Retinal pigment epithelial cell (primary cell): ENCODE measurements around the gene TMEM185A.
"Not testable (repeated sequence)": the region's sequence is repeated elsewhere in the genome, so short reads cannot be mapped to it uniquely, and the experiment has no call there.

Source experiments
- DNase-seq: peaks from one replicate; pipeline ENCODE4 v3.0.0-alpha.2; 2010; ENCODE audit warnings: low read depth
- H3K4me3 ChIP-seq: 2 replicates; pipeline ENCODE4 v1.5.1; 2011; ENCODE audit warnings: mild to moderate bottlenecking, low read length, control low read depth, moderate library complexity
- TF ChIP-seq, protein P1 (sequence below): conservative IDR thresholded peaks from 2 replicates; pipeline ENCODE4 v1.5.1; 2011; ENCODE audit warnings: low read depth, low read length, control low read depth, inconsistent platforms

The TMEM185A gene

DNA sequence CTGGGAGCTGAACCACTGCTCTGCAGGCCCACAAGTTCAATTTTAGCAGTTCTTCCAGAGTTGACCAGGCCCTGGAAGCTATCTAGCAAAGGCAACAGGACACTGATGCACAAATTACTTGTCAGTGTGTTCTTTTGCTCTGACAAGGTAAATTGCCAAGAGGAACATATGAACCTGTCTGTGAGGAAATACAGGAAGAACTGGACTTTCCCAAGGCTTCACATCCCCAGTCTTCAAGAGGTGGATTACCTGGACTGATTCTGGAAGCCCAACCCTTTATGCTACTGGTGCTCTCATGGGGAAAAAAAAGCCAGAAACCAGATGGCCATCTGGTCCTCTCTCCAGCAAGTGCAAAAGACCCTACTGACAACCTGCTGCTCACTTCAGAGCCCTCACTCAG is 1.9 kb upstream of the TMEM185A start:
- DNase-seq: no peak
- no peak overlapping the region for H3K4me3 ChIP-seq
- TF ChIP-seq, protein P1, sequence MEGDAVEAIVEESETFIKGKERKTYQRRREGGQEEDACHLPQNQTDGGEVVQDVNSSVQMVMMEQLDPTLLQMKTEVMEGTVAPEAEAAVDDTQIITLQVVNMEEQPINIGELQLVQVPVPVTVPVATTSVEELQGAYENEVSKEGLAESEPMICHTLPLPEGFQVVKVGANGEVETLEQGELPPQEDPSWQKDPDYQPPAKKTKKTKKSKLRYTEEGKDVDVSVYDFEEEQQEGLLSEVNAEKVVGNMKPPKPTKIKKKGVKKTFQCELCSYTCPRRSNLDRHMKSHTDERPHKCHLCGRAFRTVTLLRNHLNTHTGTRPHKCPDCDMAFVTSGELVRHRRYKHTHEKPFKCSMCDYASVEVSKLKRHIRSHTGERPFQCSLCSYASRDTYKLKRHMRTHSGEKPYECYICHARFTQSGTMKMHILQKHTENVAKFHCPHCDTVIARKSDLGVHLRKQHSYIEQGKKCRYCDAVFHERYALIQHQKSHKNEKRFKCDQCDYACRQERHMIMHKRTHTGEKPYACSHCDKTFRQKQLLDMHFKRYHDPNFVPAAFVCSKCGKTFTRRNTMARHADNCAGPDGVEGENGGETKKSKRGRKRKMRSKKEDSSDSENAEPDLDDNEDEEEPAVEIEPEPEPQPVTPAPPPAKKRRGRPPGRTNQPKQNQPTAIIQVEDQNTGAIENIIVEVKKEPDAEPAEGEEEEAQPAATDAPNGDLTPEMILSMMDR: no peak

DNA sequence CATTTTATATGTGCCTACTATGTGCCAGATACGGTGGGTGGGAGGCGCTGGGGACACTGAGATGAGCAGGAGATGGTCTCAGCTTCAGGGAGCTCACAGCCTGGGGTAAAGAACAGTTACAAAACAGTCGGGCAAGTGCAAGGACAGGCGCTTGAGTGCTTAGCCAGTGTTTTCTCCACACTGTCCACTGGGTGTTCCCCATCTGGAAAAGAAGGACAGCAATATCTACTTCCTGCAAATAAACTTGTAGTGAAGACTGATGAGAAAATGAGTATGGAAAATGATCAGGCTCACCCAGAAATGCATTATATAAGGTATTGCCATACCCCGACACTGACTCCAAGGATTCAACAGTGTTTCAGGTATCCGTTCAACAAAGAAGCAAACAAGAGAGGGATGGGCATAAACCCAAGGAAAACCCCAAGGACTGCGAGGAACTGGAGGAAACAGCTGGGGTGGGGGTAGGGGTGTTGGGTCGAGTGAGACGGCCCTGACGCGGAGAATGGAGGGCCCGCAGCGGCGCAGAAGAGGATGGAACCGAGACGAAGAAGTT is 835 bp downstream of the TMEM185A start:
- DNase-seq: no peak
- TF ChIP-seq, protein P1: peak; percentile 19
- H3K4me3 ChIP-seq: peak overlapping the region; percentile 62

DNA sequence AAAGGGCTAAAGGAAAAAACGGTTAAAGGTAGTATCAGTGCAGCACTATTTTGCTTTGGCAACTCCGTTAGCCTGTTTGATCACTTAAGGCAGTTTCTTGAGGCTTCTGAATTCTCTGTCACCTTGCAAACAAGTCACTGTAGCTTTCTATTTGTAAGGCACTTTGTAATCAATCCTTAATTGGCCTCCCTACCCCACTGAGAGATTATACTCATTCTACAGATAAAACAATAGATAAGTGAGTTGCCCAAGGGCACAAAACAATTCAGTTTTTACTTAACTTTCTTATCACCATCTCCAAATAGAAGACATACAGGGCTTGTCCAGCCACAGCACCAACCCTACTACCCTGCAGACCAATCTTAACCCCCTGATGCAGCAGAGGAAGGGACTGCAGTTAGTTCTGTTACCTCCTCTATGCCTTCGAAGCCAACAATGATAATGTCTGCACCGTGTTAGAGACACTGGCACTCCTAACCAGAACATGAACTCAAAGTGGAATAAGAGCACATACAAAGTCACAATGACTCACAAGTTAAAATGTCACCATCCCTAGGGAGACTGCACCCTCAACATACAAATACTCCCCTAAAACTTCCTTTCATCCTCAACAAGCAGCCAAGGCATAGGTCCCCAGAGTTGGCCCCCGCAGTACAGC is 1.7 kb downstream of the TMEM185A start:
- no peak overlapping the region for H3K4me3 ChIP-seq
- no peak for DNase-seq
- TF ChIP-seq, protein P1: no peak

DNA sequence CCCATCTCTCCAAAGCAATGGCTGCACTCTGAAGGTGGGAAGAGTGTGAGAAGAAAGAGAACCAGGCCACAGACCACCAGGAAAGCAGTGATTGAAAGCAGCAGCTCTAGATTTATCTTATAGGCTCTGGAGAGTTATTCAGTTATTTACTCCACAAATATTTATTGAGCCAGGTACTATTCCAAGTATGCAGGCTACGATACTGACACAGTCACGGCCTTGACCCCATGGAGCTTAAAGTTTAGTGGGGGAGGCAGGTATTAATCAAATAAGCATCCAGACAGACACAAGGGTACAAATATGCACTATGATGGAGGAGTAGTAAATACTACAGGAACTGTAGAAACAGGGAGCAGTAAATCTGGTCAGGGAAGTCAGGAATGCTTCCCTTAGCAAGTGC is 2.8 kb downstream of the TMEM185A start:
- TF ChIP-seq, protein P1: no peak
- no peak for DNase-seq
- no peak overlapping the region for H3K4me3 ChIP-seq

DNA sequence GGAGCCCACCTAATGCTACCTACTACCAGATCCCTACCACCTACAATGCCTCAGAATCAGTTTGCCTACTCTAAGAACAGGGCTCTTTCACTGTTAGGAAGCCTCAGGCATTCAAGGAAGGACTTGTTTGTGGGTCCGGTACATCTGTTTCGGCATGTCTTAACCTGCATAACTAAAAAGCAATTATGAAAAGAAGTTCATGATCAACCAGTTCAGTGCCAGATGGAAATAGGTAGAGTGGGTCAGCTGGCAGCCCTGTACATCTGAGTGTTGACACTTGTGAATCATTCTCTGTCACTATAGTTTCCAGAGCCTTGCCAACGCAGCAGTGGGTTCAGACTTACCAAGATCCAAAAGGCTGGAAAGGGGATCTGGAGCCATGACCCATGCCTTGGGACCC is 3.3 kb downstream of the TMEM185A start:
- TF ChIP-seq, protein P1: no peak
- no peak for DNase-seq
- no peak overlapping the region for H3K4me3 ChIP-seq

DNA sequence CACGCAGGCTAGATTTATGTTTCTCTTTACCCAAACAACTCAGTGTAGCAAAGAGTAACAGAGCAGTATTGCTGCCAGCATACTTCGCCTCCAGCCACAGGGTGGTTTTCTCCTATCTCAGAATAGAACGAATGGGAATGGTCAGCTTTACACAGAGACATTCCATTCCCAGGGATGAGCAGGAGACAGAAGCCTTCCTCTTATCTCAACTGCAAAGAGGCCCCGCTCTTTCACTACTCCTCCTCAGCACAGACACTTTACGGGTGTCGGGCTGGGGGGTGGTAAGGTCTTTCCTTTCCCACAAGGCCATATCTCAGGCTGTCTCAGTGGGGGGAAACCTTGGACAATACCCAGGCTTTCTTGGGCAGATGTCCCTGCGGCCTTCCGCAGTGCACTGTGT is 4.8 kb downstream of the TMEM185A start:
- not testable (repeated sequence) for H3K4me3 ChIP-seq, DNase-seq

DNA sequence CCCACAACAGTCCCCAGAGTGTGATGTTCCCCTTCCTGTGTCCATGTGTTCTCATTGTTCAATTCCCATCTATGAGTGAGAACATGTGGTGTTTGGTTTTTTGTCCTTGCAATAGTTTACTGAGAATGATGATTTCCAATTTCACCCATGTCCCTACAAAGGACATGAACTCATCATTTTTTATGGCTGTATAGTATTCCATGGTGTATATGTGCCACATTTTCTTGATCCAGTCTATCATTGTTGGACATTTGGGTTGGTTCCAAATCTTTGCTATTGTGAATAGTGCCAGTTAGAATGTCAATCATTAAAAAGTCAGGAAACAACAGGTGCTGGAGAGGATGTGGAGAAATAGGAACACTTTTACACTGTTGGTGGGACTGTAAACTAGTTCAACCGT is 11.9 kb downstream of the TMEM185A start:
- not testable (repeated sequence) for DNase-seq, H3K4me3 ChIP-seq

DNA sequence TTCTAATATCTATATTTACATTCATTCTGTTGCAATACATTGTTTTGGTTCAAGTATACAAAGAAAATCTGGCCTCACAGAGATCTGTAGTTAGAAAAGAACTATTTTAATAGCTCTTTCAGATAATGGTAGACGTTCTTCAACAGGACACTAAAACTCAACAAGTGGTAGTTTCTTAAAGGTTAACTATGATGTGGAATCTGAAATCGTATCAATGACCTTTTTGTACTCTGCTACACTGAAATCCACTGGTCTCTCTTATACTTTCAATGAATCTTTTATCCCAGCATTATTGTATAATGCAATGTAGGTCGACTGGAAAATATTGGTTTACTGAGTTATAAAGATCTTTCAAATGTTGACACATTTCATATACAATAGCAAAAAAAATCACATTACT is 12.7 kb downstream of the TMEM185A start:
- TF ChIP-seq, protein P1: no peak
- no peak for DNase-seq
- no peak overlapping the region for H3K4me3 ChIP-seq
